ENCODE results near the gene HSDL2. TPM values are rescaled to one million over a fixed set of nuclear protein-coding genes. Genes with fewer than 3 reads are reported as not detected.

Gene HSDL2
- total and polyA plus RNA-seq, 10 of the 15 experiments (the other 5 are each of a cell fraction or from before 2014, with no cell fraction given) = 20.9 to 46.1 (median 27.0) TPM

DNA sequence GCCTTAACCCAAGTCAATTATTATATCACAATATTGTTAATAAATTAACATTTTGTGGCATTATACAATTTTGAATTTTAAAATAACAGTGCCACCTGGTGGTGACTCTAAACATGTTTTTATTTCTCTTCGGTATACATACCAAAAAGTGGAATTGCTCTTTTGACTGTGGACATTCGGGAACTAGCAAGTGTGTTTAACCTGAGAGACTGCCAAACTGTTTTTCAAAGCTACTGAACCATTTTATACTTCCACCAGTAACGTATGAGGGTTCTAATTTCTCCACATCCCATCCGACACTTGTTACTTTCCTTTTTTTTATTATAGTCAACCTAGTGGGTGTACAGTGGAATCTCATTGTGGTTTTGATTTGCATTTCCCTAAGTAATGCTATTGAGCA lies 18.3 kb upstream of the HSDL2 start:
- in situ Hi-C loops (cut with MboI) (loop anchor here (5.0 kb wide), 2 partner anchors 274 to 599 kb away; no protein-coding TSS in a partner anchor), intact Hi-C loops (cut with micrococcal nuclease; ENCODE audit: unreplicated experiment) (loop anchor here (1.0 to 5.0 kb wide), 5 partner anchors 248 to 601 kb away; no protein-coding TSS in a partner anchor)
- Histone ChIP-seq H3K4me2 (ENCODE audit: control insufficient read depth, insufficient read depth) (peak overlapping the region; percentile 69), H3K9me3 (replicated peaks; ENCODE audit: control insufficient read depth, insufficient read depth, low read length) (no peaks in the 10 kb centered on the region), H3K27me3 (replicated peaks in 1 of 2; ENCODE audit: control insufficient read depth in 2 of 2, insufficient read depth in 2 of 2, low read length in 1 of 2) (no peaks in the 10 kb centered on the region), H4K20me1 (ENCODE audit: control insufficient read depth, insufficient read depth) (no peaks in the 10 kb centered on the region), H3K4me3 (no peak overlapping the region), H3K36me3 (ENCODE audit: control insufficient read depth in 2 of 2, insufficient read depth in 2 of 2, low read length in 1 of 2) (no peaks in the 10 kb centered on the region), H3K27ac (ENCODE audit: control insufficient read depth, insufficient read depth) (no peak overlapping the region), H2AFZ (ENCODE audit: control insufficient read depth, low read depth, low read length) (peak overlapping the region; percentile 62; the same call in 1 of the 2 replicates), H3K79me2 (ENCODE audit: control insufficient read depth, insufficient read depth, low read length) (no peaks in the 10 kb centered on the region), H3K9ac (ENCODE audit: control insufficient read depth, insufficient read depth, low read length) (no peak overlapping the region), H3K4me1 (ENCODE audit: control insufficient read depth, insufficient read depth, low read length) (no peaks in the 10 kb centered on the region)
- ChIA-PET RAD21 (ENCODE audit: unreplicated experiment) (interaction anchor here (1.0 to 3.9 kb wide), 12 partner anchors 18 to 601 kb away, joined by 3 to 27 read pairs (median 7); partner anchors contain the start of gene HSDL2), SMC1A (ENCODE audit: uncharacterized antibody, unreplicated experiment) (interaction anchor here (0.7 to 5.6 kb wide), 30 partner anchors 9 to 986 kb away, joined by 3 to 86 read pairs (median 4); partner anchors contain the start of gene HSDL2), CTCF (interaction anchor here (0.6 to 5.4 kb wide), 25 partner anchors 10 to 605 kb away, joined by 3 to 135 read pairs (median 5); partner anchors contain the start of gene HSDL2), POLR2A (interaction anchor here (1.0 kb wide), 1 partner anchor 273 kb away, joined by 3 read pairs; no protein-coding TSS in a partner anchor)
- DNase-seq (ENCODE audit: low read depth, low spot score) = no peak
- 2% methylated on average over 4 of the region's 4 CpGs for WGBS (ENCODE audit: insufficient coverage, insufficient replicate concordance, low lambda C conversion rate, missing lambda C conversion rate)
- peak; percentile 71 for ATAC-seq
- no TSS peak for BruUV-seq (replicated peaks)
- FAIRE-seq = peak; percentile 78
- TF ChIP-seq, protein P1, sequence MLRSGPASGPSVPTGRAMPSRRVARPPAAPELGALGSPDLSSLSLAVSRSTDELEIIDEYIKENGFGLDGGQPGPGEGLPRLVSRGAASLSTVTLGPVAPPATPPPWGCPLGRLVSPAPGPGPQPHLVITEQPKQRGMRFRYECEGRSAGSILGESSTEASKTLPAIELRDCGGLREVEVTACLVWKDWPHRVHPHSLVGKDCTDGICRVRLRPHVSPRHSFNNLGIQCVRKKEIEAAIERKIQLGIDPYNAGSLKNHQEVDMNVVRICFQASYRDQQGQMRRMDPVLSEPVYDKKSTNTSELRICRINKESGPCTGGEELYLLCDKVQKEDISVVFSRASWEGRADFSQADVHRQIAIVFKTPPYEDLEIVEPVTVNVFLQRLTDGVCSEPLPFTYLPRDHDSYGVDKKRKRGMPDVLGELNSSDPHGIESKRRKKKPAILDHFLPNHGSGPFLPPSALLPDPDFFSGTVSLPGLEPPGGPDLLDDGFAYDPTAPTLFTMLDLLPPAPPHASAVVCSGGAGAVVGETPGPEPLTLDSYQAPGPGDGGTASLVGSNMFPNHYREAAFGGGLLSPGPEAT (IDR thresholded peaks at IDR 0.05; ENCODE audit: low read depth) = no peak
- TF ChIP-seq CHD4 (IDR thresholded peaks at IDR 0.05) (no peak), KAT2A (conservative IDR thresholded peaks at IDR 0.05; ENCODE audit: control insufficient read depth, low read depth, low read length) (no peak), DPF2 (IDR thresholded peaks at IDR 0.05) (no peak), RAD21 (IDR thresholded peaks at IDR 0.05; ENCODE audit: insufficient read depth, low read depth, low read length) (peak; percentile 60), BCL11A (IDR thresholded peaks at IDR 0.05; ENCODE audit: low read depth, low read length) (no peak), RBBP5 (conservative IDR thresholded peaks at IDR 0.05) (no peak), TCF12 (IDR thresholded peaks at IDR 0.05; ENCODE audit: low read depth, low read length) (no peak), PAX8 (IDR thresholded peaks at IDR 0.05) (no peak), CBX3 (IDR thresholded peaks at IDR 0.05; ENCODE audit: borderline replicate concordance, low read depth) (no peak), ZZZ3 (IDR thresholded peaks at IDR 0.05; ENCODE audit: control insufficient read depth, insufficient read length, low read depth) (no peak), SMC3 (IDR thresholded peaks at IDR 0.05; ENCODE audit: borderline replicate concordance, low read length) (peak; percentile 79; the same call in 1 of the 2 replicates)
- TF ChIP-seq, protein P2, sequence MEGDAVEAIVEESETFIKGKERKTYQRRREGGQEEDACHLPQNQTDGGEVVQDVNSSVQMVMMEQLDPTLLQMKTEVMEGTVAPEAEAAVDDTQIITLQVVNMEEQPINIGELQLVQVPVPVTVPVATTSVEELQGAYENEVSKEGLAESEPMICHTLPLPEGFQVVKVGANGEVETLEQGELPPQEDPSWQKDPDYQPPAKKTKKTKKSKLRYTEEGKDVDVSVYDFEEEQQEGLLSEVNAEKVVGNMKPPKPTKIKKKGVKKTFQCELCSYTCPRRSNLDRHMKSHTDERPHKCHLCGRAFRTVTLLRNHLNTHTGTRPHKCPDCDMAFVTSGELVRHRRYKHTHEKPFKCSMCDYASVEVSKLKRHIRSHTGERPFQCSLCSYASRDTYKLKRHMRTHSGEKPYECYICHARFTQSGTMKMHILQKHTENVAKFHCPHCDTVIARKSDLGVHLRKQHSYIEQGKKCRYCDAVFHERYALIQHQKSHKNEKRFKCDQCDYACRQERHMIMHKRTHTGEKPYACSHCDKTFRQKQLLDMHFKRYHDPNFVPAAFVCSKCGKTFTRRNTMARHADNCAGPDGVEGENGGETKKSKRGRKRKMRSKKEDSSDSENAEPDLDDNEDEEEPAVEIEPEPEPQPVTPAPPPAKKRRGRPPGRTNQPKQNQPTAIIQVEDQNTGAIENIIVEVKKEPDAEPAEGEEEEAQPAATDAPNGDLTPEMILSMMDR (IDR thresholded peaks at IDR 0.05 in 2 of 3, conservative IDR thresholded peaks at IDR 0.05 in 1 of 3; ENCODE audit: control insufficient read depth in 2 of 3, extremely low read depth in 1 of 3, insufficient read depth in 1 of 3, low read depth in 3 of 3, low read length in 3 of 3) = peak in 2 of 3 experiments; percentile 30 to 55; a peak in 2 of 6 replicates
- TF ChIP-seq, protein P3, sequence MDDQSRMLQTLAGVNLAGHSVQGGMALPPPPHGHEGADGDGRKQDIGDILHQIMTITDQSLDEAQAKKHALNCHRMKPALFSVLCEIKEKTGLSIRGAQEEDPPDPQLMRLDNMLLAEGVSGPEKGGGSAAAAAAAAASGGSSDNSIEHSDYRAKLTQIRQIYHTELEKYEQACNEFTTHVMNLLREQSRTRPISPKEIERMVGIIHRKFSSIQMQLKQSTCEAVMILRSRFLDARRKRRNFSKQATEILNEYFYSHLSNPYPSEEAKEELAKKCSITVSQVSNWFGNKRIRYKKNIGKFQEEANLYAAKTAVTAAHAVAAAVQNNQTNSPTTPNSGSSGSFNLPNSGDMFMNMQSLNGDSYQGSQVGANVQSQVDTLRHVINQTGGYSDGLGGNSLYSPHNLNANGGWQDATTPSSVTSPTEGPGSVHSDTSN (IDR thresholded peaks at IDR 0.05; ENCODE audit: insufficient replicate concordance, low read depth, low read length) = no peak
- TF ChIP-seq, protein P4, sequence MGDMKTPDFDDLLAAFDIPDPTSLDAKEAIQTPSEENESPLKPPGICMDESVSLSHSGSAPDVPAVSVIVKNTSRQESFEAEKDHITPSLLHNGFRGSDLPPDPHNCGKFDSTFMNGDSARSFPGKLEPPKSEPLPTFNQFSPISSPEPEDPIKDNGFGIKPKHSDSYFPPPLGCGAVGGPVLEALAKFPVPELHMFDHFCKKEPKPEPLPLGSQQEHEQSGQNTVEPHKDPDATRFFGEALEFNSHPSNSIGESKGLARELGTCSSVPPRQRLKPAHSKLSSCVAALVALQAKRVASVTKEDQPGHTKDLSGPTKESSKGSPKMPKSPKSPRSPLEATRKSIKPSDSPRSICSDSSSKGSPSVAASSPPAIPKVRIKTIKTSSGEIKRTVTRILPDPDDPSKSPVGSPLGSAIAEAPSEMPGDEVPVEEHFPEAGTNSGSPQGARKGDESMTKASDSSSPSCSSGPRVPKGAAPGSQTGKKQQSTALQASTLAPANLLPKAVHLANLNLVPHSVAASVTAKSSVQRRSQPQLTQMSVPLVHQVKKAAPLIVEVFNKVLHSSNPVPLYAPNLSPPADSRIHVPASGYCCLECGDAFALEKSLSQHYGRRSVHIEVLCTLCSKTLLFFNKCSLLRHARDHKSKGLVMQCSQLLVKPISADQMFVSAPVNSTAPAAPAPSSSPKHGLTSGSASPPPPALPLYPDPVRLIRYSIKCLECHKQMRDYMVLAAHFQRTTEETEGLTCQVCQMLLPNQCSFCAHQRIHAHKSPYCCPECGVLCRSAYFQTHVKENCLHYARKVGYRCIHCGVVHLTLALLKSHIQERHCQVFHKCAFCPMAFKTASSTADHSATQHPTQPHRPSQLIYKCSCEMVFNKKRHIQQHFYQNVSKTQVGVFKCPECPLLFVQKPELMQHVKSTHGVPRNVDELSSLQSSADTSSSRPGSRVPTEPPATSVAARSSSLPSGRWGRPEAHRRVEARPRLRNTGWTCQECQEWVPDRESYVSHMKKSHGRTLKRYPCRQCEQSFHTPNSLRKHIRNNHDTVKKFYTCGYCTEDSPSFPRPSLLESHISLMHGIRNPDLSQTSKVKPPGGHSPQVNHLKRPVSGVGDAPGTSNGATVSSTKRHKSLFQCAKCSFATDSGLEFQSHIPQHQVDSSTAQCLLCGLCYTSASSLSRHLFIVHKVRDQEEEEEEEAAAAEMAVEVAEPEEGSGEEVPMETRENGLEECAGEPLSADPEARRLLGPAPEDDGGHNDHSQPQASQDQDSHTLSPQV (IDR thresholded peaks at IDR 0.05) = no peak
